IMR-90 (cell line): ENCODE measurements around the gene PCDH1. TPM values are rescaled to one million over a fixed set of nuclear protein-coding genes. Genes with fewer than 3 reads are reported as not detected.

Experiments
- ATAC-seq: fragments of 200-7000 bp; cut with Tn5 transposase; 2 replicates; pipeline ENCODE4 v1.9.1; 2020; ENCODE audit warnings: low read depth, mild to moderate bottlenecking, moderate library complexity
- BruUV-seq: library from RNA; stranded (reverse); fragments of 400-500 nt; replicated peaks from 2 replicates; lab custom pipeline; 2021; lab: Mats Ljungman, UMichigan
- CTCF ChIA-PET: fragments of 300-600 bp; formaldehyde crosslinking; extraction: SDS; loops from one replicate; lab custom pipeline; 2021; ENCODE audit warnings: antibody characterized with exemption; lab: Yijun Ruan, JAX
- POLR2A ChIA-PET: fragments of 300-600 bp; sonication (Branson Sonifier 250); formaldehyde crosslinking; loops from one replicate; lab custom pipeline; 2022; ENCODE audit warnings: antibody characterized with exemption; ENCODE audit not compliant: unreplicated experiment; lab: Charles Lee
- DNase-seq: peaks from one replicate; pipeline ENCODE4 v3.0.0; 2013
- H2AFZ ChIP-seq: replicated peaks from 2 replicates; pipeline ENCODE3; 2013; ENCODE audit warnings: low read length, mild to moderate bottlenecking; ENCODE audit not compliant: poor library complexity
- H2AK5ac ChIP-seq: 2 replicates; pipeline ENCODE4 v1.6.1; 2013; ENCODE audit warnings: low read depth, low read length, inconsistent platforms
- H2AK9ac ChIP-seq: replicated peaks from 2 replicates; pipeline ENCODE3; 2013; ENCODE audit warnings: mild to moderate bottlenecking, low read depth, low read length, moderate library complexity; ENCODE audit not compliant: poor library complexity
- H2BK120ac ChIP-seq: 2 replicates; pipeline ENCODE4 v1.6.1; 2013; ENCODE audit warnings: low read depth, low read length, inconsistent platforms
- H2BK15ac ChIP-seq: 3 replicates; pipeline ENCODE4 v1.6.1; 2013; ENCODE audit warnings: low read depth, low read length, inconsistent platforms
- H2BK20ac ChIP-seq: 2 replicates; pipeline ENCODE4 v1.6.1; 2013; ENCODE audit warnings: low read depth, mild to moderate bottlenecking, inconsistent platforms, low read length, moderate library complexity
- H2BK5ac ChIP-seq: 2 replicates; pipeline ENCODE4 v1.6.1; 2013; ENCODE audit warnings: mild to moderate bottlenecking, low read depth, low read length, inconsistent platforms; ENCODE audit not compliant: poor library complexity, severe bottlenecking
- H3K14ac ChIP-seq: replicated peaks from 2 replicates; pipeline ENCODE4 v1.6.1; 2013; ENCODE audit warnings: low read depth, low read length, inconsistent platforms
- H3K18ac ChIP-seq: 2 replicates; pipeline ENCODE4 v1.6.1; 2013; ENCODE audit warnings: low read depth, low read length, control low read depth
- H3K23ac ChIP-seq: 2 replicates; pipeline ENCODE4 v1.6.1; 2013; ENCODE audit warnings: low read depth, low read length, inconsistent platforms
- H3K27ac ChIP-seq: 2 replicates; pipeline ENCODE4 v1.5.1; 2013; ENCODE audit warnings: mild to moderate bottlenecking, control low read depth, low read length; ENCODE audit not compliant: insufficient read depth
- H3K27me3 ChIP-seq: 2 replicates; pipeline ENCODE4 v1.6.1; 2013; ENCODE audit warnings: low read length; ENCODE audit not compliant: control insufficient read depth, insufficient read depth
- H3K36me3 ChIP-seq: 2 replicates; pipeline ENCODE4 v1.6.1; 2013; ENCODE audit warnings: low read length, mixed read lengths; ENCODE audit not compliant: control insufficient read depth, insufficient read depth
- H3K4ac ChIP-seq: 2 replicates; pipeline ENCODE4 v1.6.1; 2013; ENCODE audit warnings: low read depth, low read length, inconsistent platforms
- H3K4me1 ChIP-seq: 2 replicates; pipeline ENCODE4 v1.6.1; 2013; ENCODE audit warnings: low read length, mixed read lengths; ENCODE audit not compliant: control insufficient read depth, insufficient read depth
- H3K4me2 ChIP-seq: 2 replicates; pipeline ENCODE4 v1.6.1; 2013; ENCODE audit warnings: low read depth, mild to moderate bottlenecking, control low read depth, low read length, moderate library complexity
- H3K4me3 ChIP-seq: 2 replicates; pipeline ENCODE4 v1.5.1; 2013; ENCODE audit warnings: low read depth, mild to moderate bottlenecking, control low read depth, low read length, moderate library complexity; ENCODE audit not compliant: insufficient read depth
- H3K56ac ChIP-seq: 2 replicates; pipeline ENCODE4 v1.6.1; 2013; ENCODE audit warnings: low read length, inconsistent platforms; ENCODE audit not compliant: insufficient read depth; ENCODE audit errors: extremely low read depth
- H3K79me1 ChIP-seq, 2 experiments: 2 replicates each; pipeline ENCODE4 v1.6.1; 2013; ENCODE audit warnings: low read length in 2 of 2, inconsistent platforms in 1 of 2, low read depth in 1 of 2
- H3K9ac ChIP-seq: 2 replicates; pipeline ENCODE4 v1.6.1; 2013; ENCODE audit warnings: low read depth, low read length, control low read depth
- H3K9me1 ChIP-seq: 2 replicates; pipeline ENCODE4 v1.6.1; 2013; ENCODE audit warnings: low read length, inconsistent platforms; ENCODE audit not compliant: insufficient read depth
- H3K9me3 ChIP-seq: 2 replicates; pipeline ENCODE4 v1.6.1; 2013; ENCODE audit warnings: low read length; ENCODE audit not compliant: control insufficient read depth, insufficient read depth
- H4K20me1 ChIP-seq: 2 replicates; pipeline ENCODE4 v1.6.1; 2013; ENCODE audit warnings: low read length, inconsistent platforms; ENCODE audit not compliant: insufficient read depth
- H4K5ac ChIP-seq: 2 replicates; pipeline ENCODE4 v1.6.1; 2013; ENCODE audit warnings: mild to moderate bottlenecking, low read depth, low read length, control low read depth
- H4K8ac ChIP-seq, 2 experiments: 2 replicates each; pipeline ENCODE4 v1.6.1; 2013; ENCODE audit warnings: low read depth in 2 of 2, low read length in 2 of 2, control low read depth in 1 of 2, inconsistent platforms in 1 of 2
- H4K91ac ChIP-seq: 2 replicates; pipeline ENCODE4 v1.6.1; 2013; ENCODE audit warnings: low read depth, low read length, inconsistent platforms; ENCODE audit not compliant: insufficient read depth
- CHD1 ChIP-seq: IDR thresholded peaks from 2 replicates; pipeline ENCODE4 v1.6.1; 2012; ENCODE audit warnings: low read depth, low read length, improper control_type of control experiment
- MAZ ChIP-seq: IDR thresholded peaks from 2 replicates; pipeline ENCODE4 v1.6.1; 2012; ENCODE audit warnings: low read depth, mild to moderate bottlenecking, low read length, improper control_type of control experiment, moderate library complexity, borderline replicate concordance
- WGBS, 2 experiments: methylation state at CpG; one replicate each; pipeline versions ENCODE4 v1.1.5 to v1.1.7; 2013; ENCODE audit warnings: missing lambda C conversion rate in 2 of 2; ENCODE audit not compliant: insufficient read length in 1 of 2; ENCODE audit errors: extremely low coverage in 2 of 2; 5-methylcytosine and 5-hydroxymethylcytosine counted together
- dilution Hi-C: fragments of 300-500 bp; cut with HindIII; formaldehyde crosslinking; loops from one replicate; pipeline ENCODE4 v1.14.3; 2018; ENCODE audit warnings: low sequenced_read_pairs; ENCODE audit not compliant: unreplicated experiment
- in situ Hi-C: fragments of 300-500 bp; cut with MboI; formaldehyde crosslinking; loops from 3 replicates; pipeline ENCODE4 v1.14.3; 2019; ENCODE audit warnings: low sequenced_read_pairs, inconsistent platforms, mixed read lengths
- intact Hi-C: fragments of 100-400 bp; cut with micrococcal nuclease; formaldehyde crosslinking; loops from 2 replicates; pipeline ENCODE4 v1.10.0; 2022
- polyA plus RNA-seq, 3 experiments: library from polyadenylated mRNA; depleted of rRNA; stranded (reverse); fragments of >200 nt; gene quantifications; 2 replicates each; pipeline ENCODE4 v1.2.3, GENCODE V29; 2012; ENCODE audit warnings: low replicate concordance in 1 of 3
- total RNA-seq: library from RNA; depleted of rRNA; stranded (reverse); fragments of >200 nt; gene quantifications from 2 replicates; pipeline ENCODE4 v1.2.3, GENCODE V29; 2012

The PCDH1 gene
- total and polyA plus RNA-seq, 2 of the 4 experiments (the other 2 are of a cell fraction) = 0.74 to 0.90 TPM

GRCh38 chr5:141870871-141871270 is 7.3 kb downstream of the PCDH1 start:
- dilution Hi-C loops = no loop called here
- Histone ChIP-seq H3K79me1 (no peaks in the 10 kb centered on the region), H3K36me3 (no peaks in the 10 kb centered on the region), H2BK15ac (no peak overlapping the region), H3K27ac (no peak overlapping the region), H3K14ac (no peak overlapping the region), H2AK5ac (no peak overlapping the region), H3K4me2 (no peak overlapping the region), H2AK9ac (no peak overlapping the region), H3K18ac (no peak overlapping the region), H2BK5ac (no peak overlapping the region), H4K91ac (no peak overlapping the region), H3K4me3 (no peak overlapping the region), H3K9me1 (peaks cover 7% of the 10 kb centered on the region; the same call in 1 of the 2 replicates), H3K56ac (no peak overlapping the region), H2BK20ac (no peak overlapping the region), H4K20me1 (no peaks in the 10 kb centered on the region; the same call in 1 of the 2 replicates), H3K4me1 (no peaks in the 10 kb centered on the region), H3K4ac (no peak overlapping the region), H3K27me3 (peaks cover 72% of the 10 kb centered on the region), H2BK120ac (no peak overlapping the region), H2AFZ (no peak overlapping the region), H3K23ac (no peak overlapping the region), H3K9ac (no peak overlapping the region), H3K9me3 (no peaks in the 10 kb centered on the region), H4K5ac (no peak overlapping the region), H4K8ac (no peak overlapping the region)
- ATAC-seq (no peak), DNase-seq (no peak)
- WGBS, 2 experiments = 80% methylated on average over 3 of the region's 4 CpGs; no CpG with 5 or more reads in 1 of the 2 experiments
- TF ChIP-seq CHD1 (no peak), MAZ (no peak)
- no TSS peak for BruUV-seq
- ChIA-PET CTCF (no interaction called here), POLR2A (no interaction called here)
- in situ Hi-C loops = no loop called here
- intact Hi-C loops = no loop called here
